Tongue (tissue), 2 donors: ENCODE measurements around the gene ZNF177. TPM values are rescaled to one million over a fixed set of nuclear protein-coding genes. Genes with fewer than 3 reads are reported as not detected.

ENCODE experiments used
- DNase-seq: peaks from one replicate; pipeline ENCODE4 v3.0.0-alpha.2; 2015
- total RNA-seq: library from RNA; depleted of rRNA; stranded (reverse); fragments of >200 nt; gene quantifications from one replicate; pipeline ENCODE4 v1.2.3, GENCODE V29; 2014

The ZNF177 gene
- total RNA-seq, 1 donor from 2014 or later, result 5.8 TPM

DNA sequence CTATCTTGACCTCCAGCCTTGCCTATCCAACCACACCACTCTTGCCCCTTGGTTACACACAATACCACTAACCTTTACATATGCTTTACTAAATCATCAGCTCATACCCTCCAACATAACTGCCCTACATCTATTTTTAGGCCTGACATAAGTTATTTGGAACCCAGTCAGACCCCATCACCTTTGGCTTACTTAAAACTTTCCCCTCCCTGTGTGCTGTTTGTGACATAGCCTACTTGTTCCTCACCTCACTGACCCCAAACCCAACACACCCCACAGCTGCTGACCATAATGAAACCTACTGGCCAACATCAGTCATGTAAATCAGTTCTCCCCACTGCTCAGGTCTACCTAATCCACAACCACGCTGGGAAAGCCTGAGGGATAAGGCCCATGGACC lies 67.6 kb downstream of the ZNF177 start:
- DNase-seq, result no peak

DNA sequence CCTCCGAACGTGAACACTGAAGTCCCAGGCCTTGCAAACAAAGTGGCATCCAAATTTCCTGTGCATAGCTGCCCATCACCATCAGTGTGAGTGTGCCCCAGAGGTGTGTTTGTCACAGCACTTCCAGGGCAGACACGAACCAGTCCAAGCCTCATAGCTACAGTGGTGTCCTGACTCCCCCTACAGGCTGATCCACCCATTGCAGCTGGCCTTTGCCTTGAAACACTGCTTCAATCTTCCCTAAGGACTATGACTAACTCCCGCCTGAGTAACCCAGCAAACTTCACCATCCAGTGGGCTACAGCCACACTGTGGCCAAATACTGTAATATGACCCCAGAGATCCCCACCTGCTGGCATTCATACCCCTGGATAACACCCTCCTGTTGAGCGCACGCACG lies 68.7 kb downstream of the ZNF177 start:
- DNase-seq, result peak; percentile 37

Other genes starting within 250 kb of the ZNF177 start
- gene OR7G1, start 247.2 kb upstream of the ZNF177 start, total RNA-seq, result not detected
- not detected for gene OR7G3, start 236.1 kb upstream of the ZNF177 start, total RNA-seq
- gene ZNF317, start 222.6 kb upstream of the ZNF177 start, total RNA-seq, result 23.0 TPM
- not detected for gene OR7D2, start 184.0 kb upstream of the ZNF177 start, total RNA-seq
- not detected for gene OR7D4, start 143.4 kb upstream of the ZNF177 start, total RNA-seq
- not detected for gene OR7E24, start 112.1 kb upstream of the ZNF177 start, total RNA-seq
- gene ZNF699, start 53.2 kb upstream of the ZNF177 start, total RNA-seq, result 23.5 TPM
- 29.2 TPM for gene ZNF559, start 38.8 kb upstream of the ZNF177 start, total RNA-seq
- 21.1 TPM for gene ZNF266, start 72.6 kb downstream of the ZNF177 start, total RNA-seq
- gene ZNF560, start 135.6 kb downstream of the ZNF177 start, total RNA-seq, result not detected
- gene ZNF426, start 175.6 kb downstream of the ZNF177 start, total RNA-seq, result 18.8 TPM
- 40.5 TPM for gene ZNF121, start 221.5 kb downstream of the ZNF177 start, total RNA-seq